Lung (tissue), 12 donors: ENCODE measurements around the gene CLCN6. TPM values are rescaled to one million over a fixed set of nuclear protein-coding genes. Genes with fewer than 3 reads are reported as not detected.

Source experiments
- ATAC-seq: fragments of 200-7000 bp; cut with Tn5 transposase; one replicate; pipeline ENCODE4 v1.9.1; 2020; ENCODE audit warnings: moderate number of reproducible peaks; ENCODE audit not compliant: insufficient read depth, low FRiP score
- DNase-seq, 3 donors: peaks; one replicate each; pipeline ENCODE4 v3.0.0-alpha.2; 2013 to 2017
- H3K27ac ChIP-seq, 2 donors: one replicate each; pipeline ENCODE4 v1.5.1; 2013; ENCODE audit warnings: mild to moderate bottlenecking in 2 of 2, moderate library complexity in 2 of 2, control low read depth in 1 of 2, inconsistent platforms in 1 of 2, low read depth in 1 of 2, low read length in 1 of 2
- H3K27me3 ChIP-seq, 3 donors: one replicate each; pipeline ENCODE4 v1.5.1; 2013; ENCODE audit warnings: low read length in 2 of 3; ENCODE audit not compliant: control insufficient read depth in 3 of 3, insufficient read depth in 3 of 3
- H3K36me3 ChIP-seq, 4 donors: one replicate each; pipeline ENCODE4 v1.5.1; 2013; ENCODE audit warnings: low read length in 4 of 4, mild to moderate bottlenecking in 1 of 4, moderate library complexity in 1 of 4; ENCODE audit not compliant: control insufficient read depth in 4 of 4, insufficient read depth in 4 of 4
- H3K4me1 ChIP-seq, 5 donors: one replicate each; pipeline ENCODE4 v1.5.1; 2013; ENCODE audit warnings: low read length in 5 of 5, mild to moderate bottlenecking in 2 of 5, moderate library complexity in 1 of 5; ENCODE audit not compliant: control insufficient read depth in 5 of 5, insufficient read depth in 5 of 5
- H3K4me3 ChIP-seq: one replicate; pipeline ENCODE4 v1.5.1; 2013; ENCODE audit warnings: mild to moderate bottlenecking, control low read depth, moderate library complexity
- H3K9ac ChIP-seq, 2 donors: one replicate each; pipeline ENCODE4 v1.5.1; 2013; ENCODE audit warnings: low read length in 2 of 2, control low read depth in 1 of 2; ENCODE audit not compliant: insufficient read depth in 1 of 2
- H3K9me3 ChIP-seq, 4 donors: one replicate each; pipeline ENCODE4 v1.5.1; 2013; ENCODE audit warnings: low read length in 3 of 4, mild to moderate bottlenecking in 1 of 4, moderate library complexity in 1 of 4; ENCODE audit not compliant: control insufficient read depth in 4 of 4, insufficient read depth in 3 of 4
- WGBS, 2 donors: extraction: QIAGEN DNeasy Blood & Tissue Kit; methylation state at CpG; one replicate each; pipeline ENCODE4 v1.1.7; 2013; 5-methylcytosine and 5-hydroxymethylcytosine counted together
- polyA plus RNA-seq, 2 donors: library from polyadenylated mRNA; stranded (reverse); fragments of 200-250 nt; gene quantifications; one replicate each; pipeline ENCODE4 v1.2.1, GENCODE V29; 2013
- total RNA-seq, 2 donors: library from RNA; depleted of rRNA in 1 of 2; stranded (reverse); fragments of >200 nt in 1 of 2; gene quantifications; one replicate each; pipeline ENCODE4 v1.2.1, GENCODE V29; 2014 to 2021
- TF ChIP-seq, protein P1 (sequence below): IDR thresholded peaks from 2 replicates; pipeline ENCODE4 v1.5.1; 2012; ENCODE audit warnings: mild to moderate bottlenecking; ENCODE audit errors: control extremely low read depth, extremely low read depth
- donor health status: control.
- donor health status: control.
- donor health status: Bipolar disorder and iron deficiency.
- donor health status: healthy.
- donor health status: DM: yes; HTN: yes; CAD: no.

CLCN6 gene
- total and polyA plus RNA-seq, 4 donors: 16.7 to 35.7 (median 18.1) TPM

DNA sequence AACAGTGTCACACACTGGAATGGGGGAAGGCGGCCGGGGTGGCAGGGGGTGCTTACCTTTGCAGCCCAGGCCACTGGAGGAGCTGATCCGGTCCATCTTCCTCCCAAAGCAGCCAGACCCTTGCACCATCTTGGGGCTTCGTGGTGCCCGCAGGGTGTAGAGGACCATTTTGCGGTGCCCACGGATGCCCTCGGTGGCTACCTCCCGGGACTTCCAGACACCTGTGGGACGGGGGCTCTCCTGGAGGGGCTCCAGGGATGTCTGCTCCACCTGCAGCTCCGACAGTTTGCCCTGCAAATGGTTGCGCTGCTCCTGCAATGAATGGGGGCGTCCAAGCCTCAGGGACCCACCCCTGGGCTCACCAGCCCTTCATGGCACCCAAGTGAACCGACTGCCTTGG is 52.2 kb downstream of the CLCN6 start:
- no peak for DNase-seq
- Histone ChIP-seq H3K27me3 (peaks cover 7 to 25% (median 11%) of the 10 kb centered on the region in 3 donors), H3K9ac (no peak overlapping the region), H3K4me1 (no peaks in the 10 kb centered on the region), H3K4me3 (no peak overlapping the region), H3K27ac (peak overlapping the region in 1 of 2 donors; percentile 54), H3K9me3 (peaks cover 0 to 5% (median 0%) of the 10 kb centered on the region in 4 donors), H3K36me3 (no peaks in the 10 kb centered on the region)
- 82 to 83% methylated on average over 14 of the region's 14 CpGs for WGBS, 2 donors
- TF ChIP-seq, protein P1, sequence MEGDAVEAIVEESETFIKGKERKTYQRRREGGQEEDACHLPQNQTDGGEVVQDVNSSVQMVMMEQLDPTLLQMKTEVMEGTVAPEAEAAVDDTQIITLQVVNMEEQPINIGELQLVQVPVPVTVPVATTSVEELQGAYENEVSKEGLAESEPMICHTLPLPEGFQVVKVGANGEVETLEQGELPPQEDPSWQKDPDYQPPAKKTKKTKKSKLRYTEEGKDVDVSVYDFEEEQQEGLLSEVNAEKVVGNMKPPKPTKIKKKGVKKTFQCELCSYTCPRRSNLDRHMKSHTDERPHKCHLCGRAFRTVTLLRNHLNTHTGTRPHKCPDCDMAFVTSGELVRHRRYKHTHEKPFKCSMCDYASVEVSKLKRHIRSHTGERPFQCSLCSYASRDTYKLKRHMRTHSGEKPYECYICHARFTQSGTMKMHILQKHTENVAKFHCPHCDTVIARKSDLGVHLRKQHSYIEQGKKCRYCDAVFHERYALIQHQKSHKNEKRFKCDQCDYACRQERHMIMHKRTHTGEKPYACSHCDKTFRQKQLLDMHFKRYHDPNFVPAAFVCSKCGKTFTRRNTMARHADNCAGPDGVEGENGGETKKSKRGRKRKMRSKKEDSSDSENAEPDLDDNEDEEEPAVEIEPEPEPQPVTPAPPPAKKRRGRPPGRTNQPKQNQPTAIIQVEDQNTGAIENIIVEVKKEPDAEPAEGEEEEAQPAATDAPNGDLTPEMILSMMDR: no peak
- ATAC-seq: no peak

DNA sequence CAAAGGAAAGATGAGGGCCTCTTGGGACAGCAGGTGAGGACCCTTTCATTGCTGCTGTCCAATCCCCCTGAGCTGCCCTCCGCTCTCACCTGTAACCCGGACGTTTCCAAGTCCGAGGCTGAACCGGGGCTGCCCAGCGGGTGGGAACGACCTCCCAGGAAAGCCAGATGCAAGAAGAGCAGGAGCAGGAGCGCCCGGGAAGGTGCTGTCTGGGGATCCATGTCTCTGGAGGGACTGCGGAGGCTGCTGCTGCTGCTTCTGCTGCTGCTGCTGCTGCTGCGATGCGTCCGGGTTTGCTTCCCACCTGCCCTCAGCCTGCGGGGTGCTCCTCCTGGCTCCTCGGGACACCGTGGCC is 52.6 kb downstream of the CLCN6 start, which contains the start of gene NPPB:
Gene NPPB (minus strand): TSS at position 333 of the 355 bp plus-strand sequence. CDS start 112 bp downstream, at position 221.
- WGBS, 2 donors: 20 to 27% methylated on average over 16 of the region's 16 CpGs
- TF ChIP-seq, protein P1: no peak

DNA sequence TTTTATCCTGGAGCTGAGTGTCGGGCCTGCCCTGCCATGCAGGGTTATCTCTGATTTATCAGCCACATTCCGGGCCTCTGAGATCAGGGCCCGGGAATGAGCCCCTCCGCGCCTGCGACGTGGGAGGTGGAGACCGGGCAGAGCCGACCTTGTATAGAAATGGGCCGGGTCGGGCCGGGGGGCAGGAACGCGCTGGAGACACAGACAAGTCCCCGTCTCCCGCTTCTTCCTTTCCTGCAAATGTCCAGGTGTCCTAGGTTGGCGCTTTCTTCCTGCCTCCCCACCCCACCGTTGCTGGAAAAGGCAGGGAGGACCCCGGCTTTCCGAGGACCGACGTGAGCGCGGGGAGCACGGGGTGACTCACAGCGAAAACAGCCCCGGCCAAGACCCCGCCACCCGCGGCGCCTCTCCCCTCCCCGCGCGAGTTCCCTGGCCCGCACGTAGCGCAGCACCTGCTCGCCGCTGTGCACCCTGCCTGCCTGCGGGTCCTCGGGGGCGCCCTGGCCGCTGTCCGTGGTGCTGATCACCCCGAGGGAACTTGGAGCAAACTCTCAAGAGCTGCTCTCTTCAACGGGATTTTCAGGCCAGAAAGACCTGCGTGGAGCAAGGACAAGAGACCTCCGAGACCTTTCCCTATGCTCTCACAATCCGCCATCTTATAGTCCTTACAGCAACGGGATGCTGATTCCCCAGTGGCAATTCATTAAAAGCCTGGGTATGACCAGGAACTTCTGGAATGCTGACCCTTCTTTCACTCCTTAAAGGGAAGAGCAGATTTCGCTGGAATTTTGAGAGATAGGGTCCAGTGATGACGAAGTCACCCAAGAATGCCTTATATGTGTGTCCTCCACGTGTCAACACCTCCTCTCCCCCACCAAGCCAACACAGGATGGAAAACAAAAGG is 53.2 kb downstream of the CLCN6 start:
- Histone ChIP-seq H3K9me3 (peaks cover 0 to 5% (median 0%) of the 10 kb centered on the region in 4 donors), H3K9ac (no peak overlapping the region), H3K27me3 (peaks cover 7 to 25% (median 11%) of the 10 kb centered on the region in 3 donors), H3K27ac (no peak overlapping the region), H3K4me1 (no peaks in the 10 kb centered on the region), H3K36me3 (no peaks in the 10 kb centered on the region), H3K4me3 (no peak overlapping the region)
- ATAC-seq (no peak), DNase-seq (peak; percentile 78 to 83 (median 82))
- 5 to 7% methylated on average over 53 of the region's 53 CpGs for whole genome bisulfite sequencing, 2 donors
- TF ChIP-seq, protein P1: no peak

More for the DNA sequence above, 52.6 kb downstream of the CLCN6 start, which contains the start of gene NPPB:
- peak within 1 kb of the TSS in 1 of 2 donors; percentile 54 for H3K27ac ChIP-seq
- H3K27me3 ChIP-seq: peaks cover 7 to 25% (median 11%) of the 10 kb centered on the region in 3 donors
- no peak for ATAC-seq
- no peak within 1 kb of the TSS for H3K4me3 ChIP-seq
- DNase-seq: no peak
- no peaks in the 10 kb centered on the region for H3K4me1 ChIP-seq
- H3K36me3 ChIP-seq: no peaks in the 10 kb centered on the region
- H3K9ac ChIP-seq: no peak within 1 kb of the TSS
- H3K9me3 ChIP-seq: peaks cover 0 to 5% (median 0%) of the 10 kb centered on the region in 4 donors
